ENCODE results near the gene MAP2. TPM values are rescaled to one million over a fixed set of nuclear protein-coding genes. Genes with fewer than 3 reads are reported as not detected.
A peak's percentile ranks its signal among the peaks of the same experiment; 100 is the strongest.

The MAP2 gene
- total RNA-seq, 1 experiment from 2014 or later: 71.1 TPM

DNA sequence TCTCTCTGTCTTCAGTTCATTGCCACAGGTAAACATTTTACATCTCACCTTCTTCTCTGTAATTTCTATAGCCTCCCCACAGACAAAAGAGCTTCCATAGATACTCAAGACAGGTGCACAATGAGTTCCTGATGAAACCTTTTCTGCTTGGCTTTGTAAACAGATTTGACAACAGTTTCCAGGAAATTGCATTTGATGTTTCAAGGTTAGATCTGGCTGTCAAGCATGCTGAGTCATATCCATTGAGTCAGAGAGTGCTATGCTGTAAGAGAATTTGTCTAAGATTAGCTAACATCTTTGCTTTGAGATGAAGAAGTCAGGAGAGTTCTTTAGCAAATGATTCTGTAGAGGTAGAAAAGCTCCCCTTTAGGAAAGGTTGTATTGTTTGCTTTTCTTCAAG lies 40.6 kb upstream of the MAP2 start:
- intact Hi-C loops (cut with micrococcal nuclease; ENCODE audit: unreplicated experiment): loop anchor here (1.0 to 5.0 kb wide), 3 partner anchors 14 to 114 kb away; partner anchors contain the start of gene MAP2
- Histone ChIP-seq H3K4me2 (peak overlapping the region; percentile 62), H4K20me1 (ENCODE audit: insufficient read depth) (no peaks in the 10 kb centered on the region), H3F3A (ENCODE audit: insufficient read depth, low read depth) (peaks cover 14% of the 10 kb centered on the region; the same call in 1 of the 2 replicates), H3K27me3 (ENCODE audit: insufficient read depth, low read depth) (no peaks in the 10 kb centered on the region), H3K9me3 (ENCODE audit: insufficient read depth, low read depth) (peaks cover 8% of the 10 kb centered on the region; the same call in 1 of the 2 replicates), H3K4me3 (peak overlapping the region; percentile 13; the same call in 1 of the 2 replicates), H3K9me2 (ENCODE audit: insufficient read depth) (no peaks in the 10 kb centered on the region), H2AFZ (no peak overlapping the region), H3K79me2 (ENCODE audit: low read depth) (no peaks in the 10 kb centered on the region), H3K27ac (peak overlapping the region; percentile 99), H3K4me1 (replicated peaks; ENCODE audit: insufficient read depth) (peaks cover 19% of the 10 kb centered on the region), H3K36me3 (ENCODE audit: low read depth) (no peaks in the 10 kb centered on the region)
- ChIA-PET POLR2A (ENCODE audit: unreplicated experiment) (interaction anchor here (0.6 to 0.8 kb wide), 3 partner anchors 15 to 43 kb away, joined by 4 to 5 read pairs (median 5); partner anchors contain the start of gene MAP2), CTCF (interaction anchor here (0.7 kb wide), 1 partner anchor 15 kb away, joined by 4 read pairs; no protein-coding TSS in a partner anchor)
- peak; percentile 26 to 87 for DNase-seq
- TF ChIP-seq, protein P1, sequence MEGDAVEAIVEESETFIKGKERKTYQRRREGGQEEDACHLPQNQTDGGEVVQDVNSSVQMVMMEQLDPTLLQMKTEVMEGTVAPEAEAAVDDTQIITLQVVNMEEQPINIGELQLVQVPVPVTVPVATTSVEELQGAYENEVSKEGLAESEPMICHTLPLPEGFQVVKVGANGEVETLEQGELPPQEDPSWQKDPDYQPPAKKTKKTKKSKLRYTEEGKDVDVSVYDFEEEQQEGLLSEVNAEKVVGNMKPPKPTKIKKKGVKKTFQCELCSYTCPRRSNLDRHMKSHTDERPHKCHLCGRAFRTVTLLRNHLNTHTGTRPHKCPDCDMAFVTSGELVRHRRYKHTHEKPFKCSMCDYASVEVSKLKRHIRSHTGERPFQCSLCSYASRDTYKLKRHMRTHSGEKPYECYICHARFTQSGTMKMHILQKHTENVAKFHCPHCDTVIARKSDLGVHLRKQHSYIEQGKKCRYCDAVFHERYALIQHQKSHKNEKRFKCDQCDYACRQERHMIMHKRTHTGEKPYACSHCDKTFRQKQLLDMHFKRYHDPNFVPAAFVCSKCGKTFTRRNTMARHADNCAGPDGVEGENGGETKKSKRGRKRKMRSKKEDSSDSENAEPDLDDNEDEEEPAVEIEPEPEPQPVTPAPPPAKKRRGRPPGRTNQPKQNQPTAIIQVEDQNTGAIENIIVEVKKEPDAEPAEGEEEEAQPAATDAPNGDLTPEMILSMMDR (conservative IDR thresholded peaks at IDR 0.05): no peak
- TF ChIP-seq EZH2 (IDR thresholded peaks at IDR 0.05; ENCODE audit: low read depth): no peak
- BruUV-seq (replicated peaks): no TSS peak

GRCh38 chr2:209387389-209387788 lies 36.5 kb upstream of the MAP2 start:
- H3K9me3 ChIP-seq (ENCODE audit: insufficient read depth, low read depth): peaks cover 2% of the 10 kb centered on the region; the same call in 1 of the 2 replicates

GRCh38 chr2:209388446-209389037 lies 35.3 kb upstream of the MAP2 start:
- TF ChIP-seq EZH2 (IDR thresholded peaks at IDR 0.05; ENCODE audit: low read depth): no peak
- TF ChIP-seq, protein P1 (conservative IDR thresholded peaks at IDR 0.05): no peak
- Histone ChIP-seq H3K9me3 (ENCODE audit: insufficient read depth, low read depth) (peaks cover 2% of the 10 kb centered on the region; the same call in 1 of the 2 replicates), H2AFZ (no peak overlapping the region), H3K4me1 (replicated peaks; ENCODE audit: insufficient read depth) (peaks cover 21% of the 10 kb centered on the region), H4K20me1 (ENCODE audit: insufficient read depth) (no peaks in the 10 kb centered on the region), H3K4me2 (no peak overlapping the region), H3K4me3 (no peak overlapping the region), H3K9me2 (ENCODE audit: insufficient read depth) (no peaks in the 10 kb centered on the region), H3F3A (ENCODE audit: insufficient read depth, low read depth) (peaks cover 13% of the 10 kb centered on the region; the same call in 1 of the 2 replicates), H3K79me2 (ENCODE audit: low read depth) (no peaks in the 10 kb centered on the region), H3K36me3 (ENCODE audit: low read depth) (no peaks in the 10 kb centered on the region), H3K27me3 (ENCODE audit: insufficient read depth, low read depth) (no peaks in the 10 kb centered on the region), H3K27ac (no peak overlapping the region)
- intact Hi-C loops (cut with micrococcal nuclease; ENCODE audit: unreplicated experiment): no loop called here
- POLR2A ChIA-PET (ENCODE audit: unreplicated experiment): no interaction called here
- CTCF ChIA-PET: no interaction called here
- DNase-seq: no peak
- no TSS peak for BruUV-seq (replicated peaks)

More at GRCh38 chr2:209387389-209387788, 36.5 kb upstream of the MAP2 start:
- TF ChIP-seq, protein P1 (conservative IDR thresholded peaks at IDR 0.05): no peak
- no peak for TF ChIP-seq EZH2 (IDR thresholded peaks at IDR 0.05; ENCODE audit: low read depth)
- intact Hi-C loops (cut with micrococcal nuclease; ENCODE audit: unreplicated experiment): no loop called here
- no peaks in the 10 kb centered on the region for H3K36me3 ChIP-seq (ENCODE audit: low read depth)
- H2AFZ ChIP-seq: no peak overlapping the region
- no peak overlapping the region for H3K27ac ChIP-seq
- POLR2A ChIA-PET (ENCODE audit: unreplicated experiment): no interaction called here
- H3K27me3 ChIP-seq (ENCODE audit: insufficient read depth, low read depth): no peaks in the 10 kb centered on the region
- CTCF ChIA-PET: no interaction called here
- H3K4me3 ChIP-seq: no peak overlapping the region
- no peaks in the 10 kb centered on the region for H3K9me2 ChIP-seq (ENCODE audit: insufficient read depth)
- no peak for DNase-seq
- no peak overlapping the region for H3K4me2 ChIP-seq
- H3K4me1 ChIP-seq (replicated peaks; ENCODE audit: insufficient read depth): peaks cover 25% of the 10 kb centered on the region
- no peaks in the 10 kb centered on the region for H4K20me1 ChIP-seq (ENCODE audit: insufficient read depth)
- H3K79me2 ChIP-seq (ENCODE audit: low read depth): no peaks in the 10 kb centered on the region
- BruUV-seq (replicated peaks): no TSS peak
- H3F3A ChIP-seq (ENCODE audit: insufficient read depth, low read depth): peaks cover 21% of the 10 kb centered on the region; the same call in 1 of the 2 replicates

Measured in PC-9 (cell line).